Aorta (tissue), 5 donors: ENCODE results near the gene ZNF750. TPM values are rescaled to one million over a fixed set of nuclear protein-coding genes. Genes with fewer than 3 reads are reported as not detected.
A peak's percentile ranks its signal among the peaks of the same experiment; 100 is the strongest.

ENCODE experiments used
- ATAC-seq: fragments of 200-7000 bp; cut with Tn5 transposase; one replicate; pipeline ENCODE4 v1.9.1; 2022; ENCODE audit warnings: moderate library complexity; ENCODE audit not compliant: low FRiP score
- DNase-seq, 2 donors: peaks; one replicate each; pipeline ENCODE4 v3.0.0-alpha.2; 2020
- H3K27ac ChIP-seq, 2 donors: one replicate each; pipeline ENCODE4 v1.5.1; 2013; ENCODE audit warnings: low read length in 2 of 2, mild to moderate bottlenecking in 2 of 2, moderate library complexity in 2 of 2, control low read depth in 1 of 2, inconsistent platforms in 1 of 2, low read depth in 1 of 2
- H3K27me3 ChIP-seq, 2 donors: one replicate each; pipeline ENCODE4 v1.6.1; 2013; ENCODE audit warnings: control low read depth in 1 of 2, low read length in 1 of 2, mild to moderate bottlenecking in 1 of 2, moderate library complexity in 1 of 2; ENCODE audit not compliant: insufficient read depth in 2 of 2, control insufficient read depth in 1 of 2
- H3K36me3 ChIP-seq, 2 donors: one replicate each; pipeline ENCODE4 v1.6.1; 2013; ENCODE audit warnings: control low read depth in 1 of 2, low read length in 1 of 2, mild to moderate bottlenecking in 1 of 2; ENCODE audit not compliant: insufficient read depth in 2 of 2, control insufficient read depth in 1 of 2
- H3K4me1 ChIP-seq, 2 donors: one replicate each; pipeline ENCODE4 v1.6.1; 2013; ENCODE audit warnings: low read length in 2 of 2, control low read depth in 1 of 2, mild to moderate bottlenecking in 1 of 2, moderate library complexity in 1 of 2; ENCODE audit not compliant: insufficient read depth in 2 of 2, control insufficient read depth in 1 of 2
- H3K4me3 ChIP-seq, 2 donors: one replicate each; pipeline ENCODE4 v1.5.1; 2013; ENCODE audit warnings: low read length in 2 of 2, control low read depth in 1 of 2, mild to moderate bottlenecking in 1 of 2
- H3K9me3 ChIP-seq: one replicate; pipeline ENCODE4 v1.6.1; 2013; ENCODE audit warnings: mild to moderate bottlenecking, low read length; ENCODE audit not compliant: control insufficient read depth
- WGBS, 2 donors: extraction: QIAGEN DNeasy Blood & Tissue Kit; methylation state at CpG; one replicate each; pipeline ENCODE4 v1.1.7; 2013; 5-methylcytosine and 5-hydroxymethylcytosine counted together
- intact Hi-C, 2 donors: fragments of 100-400 bp; cut with DNase I; formaldehyde crosslinking; loops; one replicate each; pipeline versions ENCODE4 v1.14.2 to v1.15.0; 2022
- long read RNA-seq, 2 donors: library from polyadenylated mRNA; unstranded; transcript quantifications; one replicate each; pipeline ENCODE4 v2.0.0, GENCODE V29; 2020 to 2021
- polyA plus RNA-seq, 2 donors: library from polyadenylated mRNA; stranded (reverse); fragments of 200-250 nt; gene quantifications; one replicate each; pipeline ENCODE4 v1.2.3, GENCODE V29; 2013
- total RNA-seq, 2 donors: library from RNA; stranded (reverse); fragmentation: NEBNext Ultra II Directional; extraction: Animal tissue kit (Norgen Biotek cat#: 25700); gene quantifications; one replicate each; pipeline ENCODE4 v1.2.1, GENCODE V29; 2021
- donor health status: healthy with polysubstance abuse.
- donor health status: Bipolar disorder and iron deficiency.
- donor health status: DM: no; HTN: no; CAD: no.
- donor health status: DM: no; HTN: no; CAD: no.
- donor health status: DM: yes; HTN: yes; CAD: no.

ZNF750 gene
- total RNA-seq (under 1 TPM in 1 of 2 donors, not detected in 1; 0.21 TPM), polyA plus RNA-seq (under 1 TPM in 1 of 2 donors, not detected in 1; 0.10 TPM)
- long read RNA-seq, donor 1: 0 reads
- long read RNA-seq, donor 2: 0 reads

GRCh38 chr17:82839617-82840292 is at the start of gene ZNF750:
Gene ZNF750 (minus strand): TSS chr17:82840022. CDS start chr17:82832454, 7,568 bp downstream.
- Histone ChIP-seq H3K27ac (no peak within 1 kb of the TSS), H3K4me3 (no peak within 1 kb of the TSS), H3K4me1 (no peaks in the 10 kb centered on the region), H3K27me3 (no peaks in the 10 kb centered on the region), H3K36me3 (no peaks in the 10 kb centered on the region), H3K9me3 (no peaks in the 10 kb centered on the region)
- ATAC-seq (no peak), DNase-seq (peak in 1 of 2 donors; percentile 69)
- intact Hi-C loops: no loop called here
- 93 to 94% methylated on average over 25 of the region's 25 CpGs for WGBS, 2 donors

- ATAC-seq (peak; percentile 17), DNase-seq (no peak)
- intact Hi-C loops: loop anchor here in 1 of 2 donors (10.0 kb wide), 1 partner anchor 56 kb away; no protein-coding TSS in a partner anchor
- Histone ChIP-seq H3K9me3 (no peaks in the 10 kb centered on the region), H3K36me3 (no peaks in the 10 kb centered on the region), H3K4me3 (no peak overlapping the region), H3K27me3 (no peaks in the 10 kb centered on the region), H3K27ac (no peak overlapping the region), H3K4me1 (no peaks in the 10 kb centered on the region)
- WGBS, 2 donors: 74 to 75% methylated on average over 30 of the region's 30 CpGs
Observed at GRCh38 chr17:82888583-82889495, 49.0 kb upstream of the ZNF750 start.

DNA sequence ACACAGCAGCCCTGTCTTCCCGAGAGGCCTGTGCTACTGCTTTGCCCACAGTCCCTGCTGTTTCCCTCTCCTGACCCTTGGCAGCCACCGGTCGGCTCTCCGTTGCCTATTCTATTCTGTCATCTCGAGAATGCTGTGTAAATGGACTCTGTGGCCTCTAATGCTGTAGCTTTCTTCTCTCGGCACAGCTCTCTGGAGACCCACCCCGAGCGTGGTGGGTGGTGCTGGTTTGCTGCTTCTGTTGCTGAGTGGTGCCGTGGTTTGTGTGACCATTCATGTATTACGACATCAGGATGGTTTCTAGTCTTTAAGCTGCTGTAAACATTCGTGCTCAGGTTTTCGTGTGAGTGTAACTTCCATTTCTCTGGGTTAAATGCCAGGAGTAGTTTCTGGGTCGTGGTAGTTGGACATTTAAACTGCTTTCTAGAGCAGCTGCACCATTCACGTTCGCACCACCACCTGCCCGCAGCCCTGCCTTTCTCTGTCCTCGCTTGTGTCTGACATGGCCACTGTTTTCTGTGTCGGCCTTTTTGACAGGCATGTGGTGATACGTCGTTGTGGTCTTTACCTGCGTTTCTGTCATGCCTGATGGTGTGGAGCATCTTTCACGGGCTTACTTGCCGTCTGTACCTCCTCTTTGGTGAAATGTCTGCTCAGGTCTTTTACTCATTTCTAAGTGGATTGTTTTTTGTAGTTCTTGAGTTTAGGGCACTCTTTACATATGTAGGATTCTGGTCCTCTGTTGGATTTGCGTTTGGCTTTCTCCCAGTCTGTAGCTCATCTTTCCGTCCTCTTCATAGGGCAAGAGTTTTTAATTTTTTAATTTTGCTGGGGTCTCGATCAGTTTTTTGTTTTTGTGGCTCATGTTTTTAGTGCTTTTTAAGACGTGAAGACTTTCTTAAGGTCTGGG is 47.7 kb upstream of the ZNF750 start:
- H3K36me3 ChIP-seq: no peaks in the 10 kb centered on the region
- no peaks in the 10 kb centered on the region for H3K9me3 ChIP-seq
- no peak for DNase-seq
- H3K4me1 ChIP-seq: no peaks in the 10 kb centered on the region
- no peak overlapping the region for H3K27ac ChIP-seq
- H3K27me3 ChIP-seq: no peaks in the 10 kb centered on the region
- ATAC-seq: no peak
- 95 to 97% methylated on average over 27 of the region's 27 CpGs for WGBS, 2 donors
- H3K4me3 ChIP-seq: no peak overlapping the region
- intact Hi-C loops: loop anchor here in 1 of 2 donors (10.0 kb wide), 1 partner anchor 57 kb away; no protein-coding TSS in a partner anchor

DNA sequence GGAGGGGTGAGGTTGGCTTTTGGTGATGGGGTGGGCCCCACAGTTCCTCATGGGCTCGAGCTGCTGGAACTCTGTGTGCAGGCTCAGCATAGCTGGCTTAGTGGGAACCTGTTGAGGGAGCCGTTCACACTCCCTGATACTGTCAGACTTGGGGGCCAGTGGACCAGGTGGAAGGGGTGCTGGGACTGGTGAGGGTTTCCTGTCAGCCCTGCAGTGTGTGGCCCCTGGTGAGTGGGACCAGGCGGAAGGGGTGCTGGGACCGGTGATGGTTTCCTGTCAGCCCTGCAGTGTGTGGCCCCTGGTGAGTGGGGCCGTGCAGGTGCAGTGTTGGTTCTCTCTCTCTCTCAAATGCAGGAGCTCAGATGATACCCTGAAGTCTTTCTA is 45.1 kb upstream of the ZNF750 start:
- ATAC-seq (no peak), DNase-seq (no peak)
- intact Hi-C loops: loop anchor here in 1 of 2 donors (10.0 kb wide), 1 partner anchor 60 kb away; no protein-coding TSS in a partner anchor
- no peak overlapping the region for H3K27ac ChIP-seq
- 86 to 90% methylated on average over 5 of the region's 5 CpGs for WGBS, 2 donors
- H3K4me3 ChIP-seq: no peak overlapping the region
- no peaks in the 10 kb centered on the region for H3K9me3 ChIP-seq
- no peaks in the 10 kb centered on the region for H3K36me3 ChIP-seq
- no peaks in the 10 kb centered on the region for H3K4me1 ChIP-seq
- H3K27me3 ChIP-seq: no peaks in the 10 kb centered on the region

DNA sequence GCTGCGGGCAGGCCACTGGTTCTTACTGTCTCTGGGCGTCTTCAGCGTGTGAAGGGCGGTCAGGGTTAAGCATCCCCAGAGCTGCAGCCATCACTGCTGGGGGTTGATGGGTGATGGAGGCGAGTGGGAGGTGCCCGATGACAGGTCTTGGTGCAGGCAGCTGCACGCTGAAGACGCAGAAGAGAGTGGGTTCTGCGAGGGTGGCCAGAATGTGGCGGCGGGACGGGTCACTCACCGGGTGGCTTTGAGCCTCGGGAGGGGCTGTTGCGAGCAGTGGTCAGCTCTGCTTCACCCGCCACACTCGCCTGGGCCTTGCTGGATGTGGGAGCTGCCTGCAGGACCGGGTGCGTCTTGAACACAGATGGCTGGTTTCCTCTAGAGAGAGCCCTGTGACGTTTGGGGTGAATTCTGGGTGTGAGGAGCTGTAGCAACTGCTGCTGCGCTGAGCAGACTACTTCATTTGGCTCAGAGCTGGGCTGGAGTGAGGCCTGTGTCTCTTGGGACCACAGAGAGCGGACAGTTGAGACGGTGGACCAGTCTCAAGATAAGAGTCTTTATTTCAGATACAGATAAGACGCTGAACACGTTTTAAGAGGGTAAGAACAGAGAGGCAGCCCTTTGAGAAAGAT is 44.6 kb upstream of the ZNF750 start:
- H3K9me3 ChIP-seq: no peaks in the 10 kb centered on the region
- intact Hi-C loops: loop anchor here in 1 of 2 donors (10.0 kb wide), 1 partner anchor 60 kb away; no protein-coding TSS in a partner anchor
- no peak for DNase-seq
- 86 to 87% methylated on average over 25 of the region's 25 CpGs for WGBS, 2 donors
- H3K4me1 ChIP-seq: no peaks in the 10 kb centered on the region
- no peak overlapping the region for H3K4me3 ChIP-seq
- no peak for ATAC-seq
- H3K27me3 ChIP-seq: no peaks in the 10 kb centered on the region
- H3K27ac ChIP-seq: no peak overlapping the region
- no peaks in the 10 kb centered on the region for H3K36me3 ChIP-seq

GRCh38 chr17:82883419-82884031 is 43.7 kb upstream of the ZNF750 start:
- Histone ChIP-seq H3K27me3 (no peaks in the 10 kb centered on the region), H3K4me3 (no peak overlapping the region), H3K27ac (no peak overlapping the region), H3K36me3 (no peaks in the 10 kb centered on the region), H3K4me1 (no peaks in the 10 kb centered on the region), H3K9me3 (no peaks in the 10 kb centered on the region)
- ATAC-seq (no peak), DNase-seq (no peak)
- WGBS, 2 donors: 94% methylated on average over 23 of the region's 23 CpGs
- intact Hi-C loops: loop anchor here in 1 of 2 donors (10.0 kb wide), 1 partner anchor 61 kb away; no protein-coding TSS in a partner anchor

GRCh38 chr17:82882715-82883418 is 43.0 kb upstream of the ZNF750 start:
- Histone ChIP-seq H3K9me3 (no peaks in the 10 kb centered on the region), H3K4me3 (no peak overlapping the region), H3K27ac (no peak overlapping the region), H3K27me3 (no peaks in the 10 kb centered on the region), H3K4me1 (no peaks in the 10 kb centered on the region), H3K36me3 (no peaks in the 10 kb centered on the region)
- ATAC-seq: no peak
- intact Hi-C loops: loop anchor here in 1 of 2 donors (10.0 kb wide), 1 partner anchor 62 kb away; no protein-coding TSS in a partner anchor
- DNase-seq: peak in 1 of 2 donors; percentile 79
- WGBS, 2 donors: 93 to 96% methylated on average over 39 of the region's 39 CpGs
